ENCODE measurements around the gene ATP6V1B1. TPM values are rescaled to one million over a fixed set of nuclear protein-coding genes. Genes with fewer than 3 reads are reported as not detected.

ATP6V1B1 gene
- total and polyA plus RNA-seq, 2 of the 13 experiments (the other 11 are each of a cell fraction or from before 2014, with no cell fraction given) = 0.58 to 1.6 TPM

GRCh38 chr2:70965506-70965905 lies 29.8 kb downstream of the ATP6V1B1 start:
- TF ChIP-seq THAP11 (CRISPR knock-in tag; IDR thresholded peaks at IDR 0.05) = no peak
- TF ChIP-seq CENPX (CRISPR knock-in tag; IDR thresholded peaks at IDR 0.05) = no peak
- no peak for TF ChIP-seq ZNF136 (CRISPR knock-in tag; IDR thresholded peaks at IDR 0.05; ENCODE audit: low read depth)
- TF ChIP-seq ZNF558 (CRISPR knock-in tag; IDR thresholded peaks at IDR 0.05; ENCODE audit: borderline replicate concordance) = no peak
- no peak for TF ChIP-seq FOXO1 (CRISPR knock-in tag; IDR thresholded peaks at IDR 0.05)
- TF ChIP-seq GZF1 (CRISPR knock-in tag; IDR thresholded peaks at IDR 0.05) = no peak
- Histone ChIP-seq H3K4me2 (ENCODE audit: low read depth, low read length) (peak overlapping the region; percentile 65), H3K9ac (ENCODE audit: insufficient read depth, low read depth, low read length) (no peak overlapping the region), H3K27ac (ENCODE audit: extremely low read length, insufficient read depth, low read length) (no peak overlapping the region), H3K4me3 (replicated peaks in 1 of 3; ENCODE audit: insufficient read depth in 1 of 3, low read depth in 2 of 3, low read length in 3 of 3) (peak overlapping the region in 1 of 3 experiments; percentile 41; a peak in 1 of 6 replicates), H4K20me1 (ENCODE audit: insufficient read depth, low read length) (no peaks in the 10 kb centered on the region), H3K36me3 (replicated peaks in 1 of 2; ENCODE audit: control insufficient read depth in 1 of 2, insufficient read depth in 2 of 2, low read length in 2 of 2) (no peaks in the 10 kb centered on the region), H3K9me3 (ENCODE audit: low read length) (no peaks in the 10 kb centered on the region), H3K27me3 (ENCODE audit: control insufficient read depth in 1 of 2, insufficient read depth in 2 of 2, low read length in 2 of 2) (no peaks in the 10 kb centered on the region; a peak in 2 of 5 replicates), H2AFZ (ENCODE audit: low read length) (no peak overlapping the region), H3K4me1 (ENCODE audit: insufficient read depth, low read length) (0 out of 2 replicates have a peak, but pooled peaks cover 5% of the 10 kb centered on the region), H3K79me2 (ENCODE audit: insufficient read depth, low read length) (no peaks in the 10 kb centered on the region)
- intact Hi-C loops (cut with micrococcal nuclease; ENCODE audit: unreplicated experiment) (loop anchor here (1.0 kb wide), 1 partner anchor 12 kb away; no protein-coding TSS in a partner anchor), in situ Hi-C loops (cut with HindIII; ENCODE audit: extremely low pct_ligation_motif_present, low pct_unique_long_range_greater_than_20kb) (no loop called here)
- ATAC-seq (no peak), FAIRE-seq (no peak), DNase-seq (ENCODE audit: low spot score) (no peak)
- ChIA-PET POLR2A (interaction anchor here (0.7 to 1.4 kb wide), 2 partner anchors 11 to 17 kb away, joined by 4 to 6 read pairs; no protein-coding TSS in a partner anchor), CTCF (ENCODE audit: low intra/inter-chr PET ratio, low total read pairs) (interaction anchor here (1.2 to 2.9 kb wide), 3 partner anchors 12 to 36 kb away, joined by 8 to 34 read pairs (median 9); partner anchors contain the start of genes ANKRD53 and TEX261)
- WGBS (ENCODE audit: low lambda C conversion rate) = 67% methylated on average over 14 of the region's 14 CpGs
- BruUV-seq (replicated peaks) = no TSS peak

- ChIA-PET CTCF (ENCODE audit: low intra/inter-chr PET ratio, low total read pairs) (no interaction called here), POLR2A (interaction anchor here (1.4 kb wide), 1 partner anchor 10 kb away, joined by 6 read pairs; no protein-coding TSS in a partner anchor)
- ATAC-seq = no peak
- 20% methylated on average over 4 of the region's 4 CpGs for whole genome bisulfite sequencing (ENCODE audit: low lambda C conversion rate)
- no peaks in the 10 kb centered on the region for H3K79me2 ChIP-seq (ENCODE audit: insufficient read depth, low read length)
- no peaks in the 10 kb centered on the region for H3K9me3 ChIP-seq (ENCODE audit: low read length)
- no peak for FAIRE-seq
- no peak overlapping the region for H3K4me2 ChIP-seq (ENCODE audit: low read depth, low read length)
- TF ChIP-seq ZBTB7B (CRISPR knock-in tag; IDR thresholded peaks at IDR 0.05) (no peak), ZNF770 (CRISPR knock-in tag; IDR thresholded peaks at IDR 0.05) (0 out of 2 replicates have a peak, but pooled peaks have one; percentile 12)
- no peaks in the 10 kb centered on the region for H3K36me3 ChIP-seq (replicated peaks in 1 of 2; ENCODE audit: control insufficient read depth in 1 of 2, insufficient read depth in 2 of 2, low read length in 2 of 2)
- BruUV-seq (replicated peaks) = no TSS peak
- H3K27me3 ChIP-seq (ENCODE audit: control insufficient read depth in 1 of 2, insufficient read depth in 2 of 2, low read length in 2 of 2) = no peaks in the 10 kb centered on the region; a peak in 2 of 5 replicates
- no peak overlapping the region for H3K27ac ChIP-seq (ENCODE audit: extremely low read length, insufficient read depth, low read length)
- DNase-seq (ENCODE audit: low spot score) = no peak
- H3K9ac ChIP-seq (ENCODE audit: insufficient read depth, low read depth, low read length) = no peak overlapping the region
- H4K20me1 ChIP-seq (ENCODE audit: insufficient read depth, low read length) = no peaks in the 10 kb centered on the region
- no peak overlapping the region for H3K4me3 ChIP-seq (replicated peaks in 1 of 3; ENCODE audit: insufficient read depth in 1 of 3, low read depth in 2 of 3, low read length in 3 of 3)
- in situ Hi-C loops (cut with HindIII; ENCODE audit: extremely low pct_ligation_motif_present, low pct_unique_long_range_greater_than_20kb) (no loop called here), intact Hi-C loops (cut with micrococcal nuclease; ENCODE audit: unreplicated experiment) (no loop called here)
- 0 out of 2 replicates have a peak, but pooled peaks cover 5% of the 10 kb centered on the region for H3K4me1 ChIP-seq (ENCODE audit: insufficient read depth, low read length)
- no peak overlapping the region for H2AFZ ChIP-seq (ENCODE audit: low read length)
Observed at GRCh38 chr2:70966681-70967080, 31.0 kb downstream of the ATP6V1B1 start.

Data from HepG2 (cell line).